Natural killer cell (primary cell): ENCODE results near the gene TRIM4. TPM values are rescaled to one million over a fixed set of nuclear protein-coding genes. Genes with fewer than 3 reads are reported as not detected.
A peak's percentile ranks its signal among the peaks of the same experiment; 100 is the strongest.

Source experiments
- ATAC-seq, 3 donors: fragments of 150-1000 bp in 2 of 3; fragments of 200-7000 bp in 1 of 3; cut with Tn5 transposase; 1 replicate in 1 of 3; 2 replicates in 2 of 3; pipeline ENCODE4 v1.10.0; 2021; ENCODE audit warnings: mild to moderate bottlenecking in 2 of 3, moderate library complexity in 2 of 3
- DNase-seq, 2 donors: peaks; one replicate each; pipeline versions ENCODE4 v3.0.0 to v3.0.0-alpha.2; 2013 to 2021; ENCODE audit warnings: mixed read lengths in 1 of 2
- H3K27ac ChIP-seq: one replicate; pipeline ENCODE4 v1.5.1; 2013; ENCODE audit warnings: mild to moderate bottlenecking, low read length
- H3K27me3 ChIP-seq: one replicate; pipeline ENCODE4 v1.6.1; 2013; ENCODE audit warnings: low read length; ENCODE audit not compliant: control insufficient read depth, insufficient read depth
- H3K36me3 ChIP-seq: one replicate; pipeline ENCODE4 v1.6.1; 2013; ENCODE audit warnings: low read length; ENCODE audit not compliant: control insufficient read depth, insufficient read depth
- H3K4me1 ChIP-seq: one replicate; pipeline ENCODE4 v1.6.1; 2013; ENCODE audit warnings: low read length; ENCODE audit not compliant: control insufficient read depth, insufficient read depth
- H3K4me3 ChIP-seq: one replicate; pipeline ENCODE4 v1.5.1; 2013; ENCODE audit warnings: low read length
- H3K9me3 ChIP-seq: one replicate; pipeline ENCODE4 v1.6.1; 2013; ENCODE audit warnings: low read length; ENCODE audit not compliant: control insufficient read depth, insufficient read depth
- H3K27ac Mint-ChIP-seq, 2 donors: one replicate each; pipeline ENCODE4 v1.8.0; 2022; ENCODE audit warnings: mild to moderate bottlenecking in 2 of 2, mixed read lengths in 2 of 2, moderate library complexity in 1 of 2
- H3K27me3 Mint-ChIP-seq, 2 donors: one replicate each; pipeline ENCODE4 v1.8.0; 2022; ENCODE audit warnings: low read depth in 2 of 2, mixed read lengths in 2 of 2
- H3K36me3 Mint-ChIP-seq: one replicate; pipeline ENCODE4 v1.8.0; 2022; ENCODE audit warnings: mixed read lengths
- H3K4me1 Mint-ChIP-seq, 2 donors: one replicate each; pipeline ENCODE4 v1.8.0; 2022; ENCODE audit warnings: mixed read lengths in 2 of 2
- H3K4me3 Mint-ChIP-seq: one replicate; pipeline ENCODE4 v1.8.0; 2022; ENCODE audit warnings: mild to moderate bottlenecking, moderate library complexity, mixed read lengths
- H3K9me3 Mint-ChIP-seq, 2 donors: one replicate each; pipeline ENCODE4 v1.8.0; 2022; ENCODE audit warnings: mixed read lengths in 2 of 2
- CTCF ChIP-seq: fragments of 200-600 bp; IDR thresholded peaks from one replicate; pipeline ENCODE4 v1.8.0; 2022; ENCODE audit warnings: antibody characterized with exemption
- WGBS: methylation state at CpG from one replicate; pipeline ENCODE4 v1.1.7; 2013; ENCODE audit warnings: missing lambda C conversion rate; ENCODE audit not compliant: insufficient coverage; 5-methylcytosine and 5-hydroxymethylcytosine counted together
- intact Hi-C: fragments of 100-400 bp; cut with micrococcal nuclease; formaldehyde crosslinking; loops from one replicate; pipeline ENCODE4 v1.14.2; 2022
- total RNA-seq, 4 donors: library from RNA; stranded (reverse); fragments of 120-200 nt in 1 of 4; gene quantifications; one replicate each; pipeline versions ENCODE4 v1.2.3 to v1.2.4, GENCODE V29; 2013 to 2022

TRIM4 gene
- total RNA-seq, 3 donors from 2014 or later (not counting 1 experiment from before 2014, with no cell fraction given): 16.8 to 28.1 (median 22.4) TPM

- no peaks in the 10 kb centered on the region for H3K9me3 Mint-ChIP-seq
- peaks cover 16% of the 10 kb centered on the region for H3K36me3 Mint-ChIP-seq
- intact Hi-C loops: loop anchor here (10.0 kb wide), 1 partner anchor 144 kb away; no protein-coding TSS in a partner anchor
- WGBS: 100% methylated on average over 2 of the region's 2 CpGs
- H3K27ac Mint-ChIP-seq: peak overlapping the region in 1 of 2 donors; percentile 4
- no peak for TF ChIP-seq CTCF
- Histone ChIP-seq H3K36me3 (peaks cover 32% of the 10 kb centered on the region), H3K27ac (no peak overlapping the region), H3K4me1 (no peaks in the 10 kb centered on the region), H3K4me3 (no peak overlapping the region), H3K9me3 (no peaks in the 10 kb centered on the region), H3K27me3 (no peaks in the 10 kb centered on the region)
- H3K4me1 Mint-ChIP-seq: peaks cover 39 to 49% of the 10 kb centered on the region in 2 donors
- H3K4me3 Mint-ChIP-seq: no peak overlapping the region
- DNase-seq (no peak), ATAC-seq (no peak)
- H3K27me3 Mint-ChIP-seq: no peaks in the 10 kb centered on the region
Measured at GRCh38 chr7:99910976-99911375, 8.4 kb downstream of the TRIM4 start.

GRCh38 chr7:99901581-99901980, 17.7 kb downstream of the TRIM4 start:
- Histone ChIP-seq H3K36me3 (peaks cover 63% of the 10 kb centered on the region), H3K9me3 (no peaks in the 10 kb centered on the region), H3K27ac (no peak overlapping the region), H3K27me3 (no peaks in the 10 kb centered on the region), H3K4me1 (peaks cover 5% of the 10 kb centered on the region), H3K4me3 (no peak overlapping the region)
- Mint-ChIP-seq H3K27ac (no peak overlapping the region), H3K27me3 (no peaks in the 10 kb centered on the region), H3K4me3 (no peak overlapping the region), H3K9me3 (no peaks in the 10 kb centered on the region), H3K4me1 (peaks cover 16 to 26% of the 10 kb centered on the region in 2 donors), H3K36me3 (peaks cover 33% of the 10 kb centered on the region)
- DNase-seq: no peak
- no peak for ATAC-seq
- intact Hi-C loops: no loop called here
- WGBS: 98% methylated on average over 10 of the region's 10 CpGs
- no peak for TF ChIP-seq CTCF

GRCh38 chr7:99899830-99900519, 19.4 kb downstream of the TRIM4 start:
- WGBS: over 99% methylated on average over 5 of the region's 6 CpGs
- Histone ChIP-seq H3K36me3 (peaks cover 51% of the 10 kb centered on the region), H3K4me3 (no peak overlapping the region), H3K27me3 (no peaks in the 10 kb centered on the region), H3K9me3 (no peaks in the 10 kb centered on the region), H3K27ac (no peak overlapping the region), H3K4me1 (peaks cover 5% of the 10 kb centered on the region)
- Mint-ChIP-seq H3K36me3 (peaks cover 33% of the 10 kb centered on the region), H3K4me3 (no peak overlapping the region), H3K9me3 (no peaks in the 10 kb centered on the region), H3K27me3 (no peaks in the 10 kb centered on the region), H3K4me1 (peaks cover 22 to 26% of the 10 kb centered on the region in 2 donors), H3K27ac (peak overlapping the region in 1 of 2 donors; percentile 19)
- DNase-seq (no peak), ATAC-seq (no peak)
- no peak for TF ChIP-seq CTCF
- intact Hi-C loops: no loop called here

- 95% methylated on average over 3 of the region's 3 CpGs for WGBS
- no peak for TF ChIP-seq CTCF
- DNase-seq (no peak), ATAC-seq (no peak)
- H3K27me3 Mint-ChIP-seq: no peaks in the 10 kb centered on the region
- no peaks in the 10 kb centered on the region for H3K9me3 ChIP-seq
- H3K27me3 ChIP-seq: no peaks in the 10 kb centered on the region
- H3K27ac ChIP-seq: no peak overlapping the region
- peaks cover 5% of the 10 kb centered on the region for H3K4me1 ChIP-seq
- peaks cover 29% of the 10 kb centered on the region for H3K36me3 Mint-ChIP-seq
- peaks cover 41% of the 10 kb centered on the region for H3K36me3 ChIP-seq
- no peak overlapping the region for H3K4me3 ChIP-seq
- peaks cover 20 to 22% of the 10 kb centered on the region in 2 donors for H3K4me1 Mint-ChIP-seq
- no peak overlapping the region for H3K4me3 Mint-ChIP-seq
- H3K27ac Mint-ChIP-seq: no peak overlapping the region
- intact Hi-C loops: no loop called here
- no peaks in the 10 kb centered on the region for H3K9me3 Mint-ChIP-seq
Measured at GRCh38 chr7:99898836-99899235, 20.5 kb downstream of the TRIM4 start.
